ENCODE data around the gene FOXP2.
"Not testable (repeated sequence)": the region's sequence is repeated elsewhere in the genome, so short reads cannot be mapped to it uniquely, and the experiment has no call there.

Gene FOXP2

GRCh38 chr7:114497491-114497890 is 82.9 kb downstream of the FOXP2 start:
- DNase-seq (ENCODE audit: low spot score): not testable (repeated sequence)
- FAIRE-seq: peak; percentile 36

DNA sequence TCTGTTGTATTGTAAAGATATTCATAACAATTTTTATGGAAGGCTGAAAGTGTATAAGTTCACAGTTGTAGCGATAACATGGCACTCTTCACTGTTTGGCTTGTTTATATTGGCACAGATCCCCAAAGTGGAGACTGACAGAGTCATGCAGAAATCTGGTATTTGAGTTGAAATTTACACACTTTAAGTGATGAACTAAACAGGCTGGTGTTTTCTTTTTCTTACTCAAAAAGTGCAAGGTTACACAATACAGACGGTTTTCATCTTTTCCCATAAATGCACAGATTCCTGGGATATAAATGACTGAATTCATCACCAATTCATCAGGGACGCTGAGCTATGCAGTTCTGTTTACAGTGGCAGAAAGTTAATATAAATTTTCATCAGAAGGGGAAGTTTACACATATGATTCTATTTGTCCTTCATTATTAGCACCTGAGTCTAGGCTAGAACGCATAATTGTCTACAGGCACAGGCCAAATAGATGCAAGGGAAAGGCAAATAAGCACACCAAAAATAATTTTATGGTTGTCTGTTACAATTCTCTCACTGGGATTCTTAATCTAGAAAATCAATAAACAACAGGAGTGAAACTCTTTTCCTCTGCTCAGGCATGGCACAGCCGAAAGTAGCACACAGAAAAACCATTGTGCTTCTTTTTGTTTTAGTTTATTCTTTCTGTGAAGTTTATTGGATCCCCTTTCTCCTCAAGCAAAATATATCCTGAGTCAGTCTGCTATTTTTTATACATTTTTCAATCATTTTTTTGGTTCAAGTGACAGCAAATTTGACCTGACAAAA is 88.0 kb downstream of the FOXP2 start:
- DNase-seq (ENCODE audit: low spot score): no peak
- no peak for FAIRE-seq

DNA sequence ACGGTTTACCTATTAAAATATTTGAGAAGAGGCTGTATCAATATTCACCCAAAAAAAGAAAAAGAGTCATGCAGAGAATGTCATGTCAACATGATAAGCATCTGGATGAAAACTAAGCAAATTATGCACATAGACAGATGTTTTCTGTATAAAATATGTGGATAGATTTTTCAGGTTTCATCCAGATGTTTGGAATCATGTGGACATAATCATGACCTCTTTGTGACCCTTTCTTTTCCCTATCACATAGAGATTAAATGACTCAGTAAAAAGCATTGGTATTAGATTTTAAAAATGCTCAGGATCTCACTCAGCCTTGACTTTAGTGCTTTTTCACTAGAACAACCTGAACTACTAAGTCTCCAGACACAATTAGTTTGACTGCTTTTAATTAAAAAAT is 90.0 kb downstream of the FOXP2 start:
- DNase-seq (ENCODE audit: low spot score) (no peak), FAIRE-seq (no peak)

DNA sequence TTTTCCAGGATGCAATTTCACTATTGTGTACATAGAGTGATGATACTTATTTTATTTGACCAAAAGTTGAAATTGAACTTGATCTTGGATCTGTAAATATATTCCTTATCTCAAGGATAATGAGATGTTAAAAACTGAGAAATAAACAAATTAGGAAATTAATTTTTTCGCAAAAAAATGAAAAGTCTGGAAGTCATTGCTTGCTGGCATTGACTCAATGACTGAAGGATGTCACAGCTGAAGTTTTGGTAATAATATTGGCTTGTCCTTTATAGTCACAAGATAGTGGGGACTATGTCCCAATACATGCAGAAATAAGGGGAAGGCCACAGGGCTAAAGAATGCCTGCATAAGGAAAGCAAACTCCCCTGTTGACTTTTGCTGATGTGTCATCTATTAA is 92.8 kb downstream of the FOXP2 start:
- FAIRE-seq: no peak
- no peak for DNase-seq (ENCODE audit: low spot score)

GRCh38 chr7:114508086-114508485 is 93.5 kb downstream of the FOXP2 start:
- no peak for DNase-seq (ENCODE audit: low spot score)
- no peak for FAIRE-seq

DNA sequence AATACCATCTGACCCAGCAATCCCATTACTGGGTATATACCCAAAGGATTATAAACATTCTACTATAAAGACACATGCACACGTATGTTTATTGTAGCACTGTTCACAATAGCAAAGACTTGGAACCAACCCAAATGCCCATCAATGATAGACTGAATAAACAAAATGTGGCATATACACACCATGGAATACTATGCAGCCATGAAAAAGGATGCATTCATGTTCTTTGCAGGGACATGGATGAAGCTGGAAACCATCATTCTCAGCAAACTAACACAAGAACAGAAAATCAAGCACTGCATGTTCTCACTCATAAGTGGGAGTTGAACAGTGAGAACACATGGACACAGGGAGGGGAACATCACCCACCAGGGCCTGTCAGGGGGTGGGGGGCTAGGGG is 96.2 kb downstream of the FOXP2 start:
- FAIRE-seq; DNase-seq (ENCODE audit: low spot score): not testable (repeated sequence)

- DNase-seq (ENCODE audit: low spot score): no peak
- no peak for FAIRE-seq
Measured at GRCh38 chr7:114519240-114519639, 104.6 kb downstream of the FOXP2 start.

DNA sequence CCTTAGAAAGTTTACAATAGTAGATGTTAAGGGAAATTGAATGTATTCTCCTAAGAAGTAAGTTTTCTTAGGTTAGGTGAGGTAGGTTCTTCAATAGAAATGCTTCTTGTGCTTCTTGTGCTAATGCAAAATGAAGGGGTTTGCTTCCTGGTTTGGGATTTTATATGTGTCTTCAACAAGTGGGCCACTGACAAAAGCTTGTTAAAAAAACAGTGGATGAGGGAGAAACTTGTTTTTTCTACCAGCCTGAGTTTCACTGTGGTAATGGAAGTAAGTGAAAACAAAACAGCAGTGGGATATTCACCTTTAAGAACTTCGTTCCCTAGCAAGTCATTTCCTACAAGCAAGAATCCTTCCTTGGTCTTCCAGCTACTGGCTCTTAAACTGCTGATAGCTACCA is 107.5 kb downstream of the FOXP2 start:
- DNase-seq (ENCODE audit: low spot score): no peak
- FAIRE-seq: no peak

DNA sequence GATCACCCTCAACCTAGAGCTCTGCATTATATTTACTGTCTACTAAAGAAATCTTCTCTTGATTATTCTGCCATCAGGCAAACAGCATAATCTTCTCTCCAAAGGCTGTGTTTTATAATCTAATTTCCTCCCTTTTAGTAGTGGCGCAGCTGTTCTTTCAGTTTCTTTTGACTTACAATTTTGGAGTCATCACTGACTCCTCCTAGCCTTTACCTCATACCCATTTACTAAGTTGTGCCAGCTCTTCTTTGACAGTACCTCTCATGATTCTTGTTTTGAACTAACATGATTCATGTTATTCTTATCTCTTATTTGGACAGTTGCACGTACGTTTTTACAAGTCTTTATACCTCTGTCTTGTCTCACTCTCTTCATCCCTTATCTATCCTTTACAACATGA is 113.0 kb downstream of the FOXP2 start:
- FAIRE-seq: no peak
- no peak for DNase-seq (ENCODE audit: low spot score)

GRCh38 chr7:114530057-114530611 is 115.5 kb downstream of the FOXP2 start:
- FAIRE-seq (no peak), DNase-seq (ENCODE audit: low spot score) (no peak)

DNA sequence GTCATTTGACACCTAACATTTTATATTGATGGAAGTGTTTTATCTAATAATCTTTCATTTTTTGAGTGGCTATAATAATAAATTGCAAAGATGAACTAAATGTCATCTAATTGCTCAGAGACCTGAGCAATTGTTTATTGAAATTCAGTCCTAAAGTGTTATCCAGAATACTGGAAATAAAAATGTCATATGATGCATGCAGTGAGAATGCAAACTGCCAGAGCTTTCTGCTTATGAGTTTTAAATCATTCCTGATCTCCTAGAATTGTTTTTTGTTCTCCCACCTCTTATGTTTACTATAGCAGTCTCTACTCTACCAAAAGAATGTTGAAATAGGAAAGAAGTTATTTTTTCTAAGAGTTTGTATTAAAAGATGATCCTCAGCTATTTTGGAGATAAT is 116.7 kb downstream of the FOXP2 start:
- FAIRE-seq (no peak), DNase-seq (ENCODE audit: low spot score) (no peak)

DNA sequence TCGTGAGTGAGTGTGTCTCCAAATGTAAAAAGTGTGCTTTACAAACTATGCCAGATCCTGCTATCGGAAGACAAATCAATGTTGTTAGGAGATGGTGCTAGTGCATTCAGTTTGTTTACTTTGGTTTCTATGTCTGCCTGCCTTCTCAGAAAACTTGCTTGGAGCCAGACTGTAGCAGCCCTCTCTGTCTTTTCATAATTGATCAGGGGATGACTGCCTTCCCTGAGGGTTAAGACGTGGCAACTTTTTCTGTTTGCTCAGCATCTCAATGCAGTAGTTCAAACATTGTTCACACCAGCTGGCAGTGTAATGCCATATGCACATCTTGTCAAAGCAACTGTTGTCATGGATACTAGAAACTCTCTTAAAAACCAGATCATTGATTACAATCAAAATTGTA is 118.5 kb downstream of the FOXP2 start:
- FAIRE-seq (no peak), DNase-seq (ENCODE audit: low spot score) (no peak)

DNA sequence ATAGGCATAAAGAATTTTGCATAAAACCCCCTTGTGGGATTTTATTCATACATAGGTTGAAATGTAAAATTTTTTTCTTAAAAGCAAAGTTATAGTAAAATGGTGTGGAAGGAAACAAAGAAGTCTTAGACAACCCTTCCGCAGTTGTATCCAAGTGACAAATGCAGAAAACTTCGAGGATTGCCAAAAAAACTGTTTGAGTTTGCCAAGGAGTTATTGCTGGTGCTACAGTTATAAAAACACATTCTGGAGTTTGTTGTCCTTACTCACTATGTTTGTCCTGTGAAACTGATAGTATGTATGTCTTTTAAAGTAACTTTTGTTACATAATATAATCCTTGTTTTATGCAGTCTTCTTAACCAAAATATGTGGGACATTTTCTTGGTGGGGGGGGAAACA is 120.3 kb downstream of the FOXP2 start:
- FAIRE-seq (no peak), DNase-seq (ENCODE audit: low spot score) (no peak)

GRCh38 chr7:114539575-114539974 is 125.0 kb downstream of the FOXP2 start:
- FAIRE-seq: no peak
- no peak for DNase-seq (ENCODE audit: low spot score)

- FAIRE-seq (no peak), DNase-seq (ENCODE audit: low spot score) (no peak)
Measured at GRCh38 chr7:114540291-114540690, 125.7 kb downstream of the FOXP2 start.

DNA sequence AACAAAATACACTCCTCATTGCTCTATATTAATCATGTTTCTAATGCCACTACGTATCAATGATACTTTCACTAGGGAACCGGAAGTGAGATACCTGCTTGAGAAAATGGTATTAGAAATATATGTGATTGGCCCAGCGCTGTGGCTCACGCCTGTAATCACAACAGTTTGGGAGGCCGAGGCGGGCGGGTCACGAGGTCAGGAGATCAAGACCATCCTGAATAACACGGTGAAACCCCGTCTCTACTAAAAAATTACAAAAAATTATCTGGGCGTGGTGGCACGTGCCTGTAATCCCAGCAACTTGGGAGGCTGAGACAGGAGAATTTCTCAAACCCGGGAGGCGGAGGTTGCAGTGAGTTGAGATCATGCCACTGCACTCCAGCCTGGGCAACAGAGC is 132.7 kb downstream of the FOXP2 start:
- FAIRE-seq; DNase-seq (ENCODE audit: low spot score): not testable (repeated sequence)

GRCh38 chr7:114548081-114548980 is 133.7 kb downstream of the FOXP2 start:
- FAIRE-seq (no peak), DNase-seq (ENCODE audit: low spot score) (no peak)

DNA sequence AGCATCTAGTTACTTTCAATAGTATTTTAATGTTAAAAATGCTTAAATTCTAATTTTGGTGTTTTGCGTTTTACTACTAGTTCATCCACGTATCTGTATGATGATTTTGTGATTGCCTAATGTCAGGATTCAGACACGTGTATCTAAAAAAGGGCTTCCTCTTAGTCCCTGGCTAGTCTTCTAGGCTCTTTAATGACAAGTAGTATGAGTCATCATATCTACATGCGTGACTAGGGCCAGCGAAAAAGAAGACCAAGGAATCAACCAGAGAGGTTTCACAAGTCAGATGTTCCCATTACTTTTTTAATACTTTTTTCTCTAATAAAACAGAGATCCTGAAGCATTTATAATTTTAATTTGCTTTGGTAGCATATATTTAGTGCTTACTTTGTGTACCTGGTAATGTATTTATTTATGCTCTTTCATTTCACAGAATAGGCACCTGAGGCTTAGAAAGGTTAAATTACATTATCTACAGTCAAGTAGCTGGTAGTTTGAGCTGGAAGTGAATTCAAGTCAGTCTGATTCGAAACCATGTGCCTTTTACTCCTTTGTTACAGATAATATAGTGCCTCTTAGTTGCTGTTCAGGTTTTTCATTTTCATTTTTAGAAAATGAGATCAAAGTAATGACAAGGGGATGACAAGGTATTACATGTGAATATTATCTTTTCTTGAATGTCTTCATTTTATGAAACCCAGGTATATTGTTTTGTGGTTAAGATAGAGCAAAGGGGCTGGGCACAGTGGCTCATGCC is 140.3 kb downstream of the FOXP2 start:
- FAIRE-seq (peak; percentile 92), DNase-seq (ENCODE audit: low spot score) (peak; percentile 84)

GRCh38 chr7:114567416-114567815 is 152.8 kb downstream of the FOXP2 start:
- FAIRE-seq: no peak

DNA sequence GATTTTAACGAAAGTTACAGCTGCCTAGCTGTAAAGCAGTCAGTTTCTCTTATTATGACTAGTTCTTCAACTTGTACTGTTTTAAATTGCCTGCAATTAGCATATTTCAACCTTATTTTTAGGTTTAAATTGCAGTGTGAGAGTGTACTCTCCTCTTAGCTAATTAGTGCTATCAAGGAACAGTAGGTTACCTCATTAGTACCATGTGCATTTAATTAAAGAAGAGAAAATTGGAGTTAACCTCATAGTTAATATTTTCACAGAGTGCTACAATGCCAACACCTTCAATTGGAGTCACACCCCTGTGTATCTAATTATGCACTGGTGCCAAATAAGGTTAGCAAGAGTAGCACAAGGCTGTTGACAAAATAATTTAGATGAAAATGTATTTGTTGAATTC is 154.6 kb downstream of the FOXP2 start:
- no peak for FAIRE-seq

More at GRCh38 chr7:114567416-114567815, 152.8 kb downstream of the FOXP2 start:
- DNase-seq (ENCODE audit: low spot score): no peak

DNA sequence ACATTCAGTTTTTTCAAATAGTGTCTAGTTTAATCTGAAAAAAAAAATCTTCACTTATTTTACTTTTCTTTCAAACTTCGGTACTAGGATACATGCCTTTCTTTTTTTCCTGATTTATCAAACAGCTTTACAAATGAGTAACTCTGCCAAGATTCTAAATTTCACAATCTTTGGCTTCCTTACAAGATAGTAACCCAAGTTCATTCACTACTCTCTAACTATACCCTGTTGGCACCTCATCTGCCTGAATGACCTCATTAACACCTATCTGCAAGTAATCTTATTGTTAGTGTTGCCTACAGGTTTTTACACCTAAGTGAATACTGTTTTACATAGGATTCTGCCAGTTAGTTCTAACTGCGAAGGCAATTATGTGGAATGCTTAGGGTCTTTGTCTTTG is 159.8 kb downstream of the FOXP2 start:
- DNase-seq (ENCODE audit: low spot score) (no peak), FAIRE-seq (peak; percentile 57)

More for the DNA sequence above, 154.6 kb downstream of the FOXP2 start:
- DNase-seq (ENCODE audit: low spot score): no peak
